ENCODE measurements around the gene ATP1B2. TPM values are rescaled to one million over a fixed set of nuclear protein-coding genes. Genes with fewer than 3 reads are reported as not detected.
"Not testable (repeated sequence)": the region's sequence is repeated elsewhere in the genome, so short reads cannot be mapped to it uniquely, and the experiment has no call there.

ATP1B2 gene
- total RNA-seq, 4 donors from 2014 or later = 3.2 to 20.7 (median 8.0) TPM

GRCh38 chr17:7636163-7636562, 14.6 kb upstream of the ATP1B2 start:
- Histone ChIP-seq H3K9me3 (no peaks in the 10 kb centered on the region), H3K27me3 (no peaks in the 10 kb centered on the region), H3K36me3 (no peaks in the 10 kb centered on the region), H3K4me1 (no peaks in the 10 kb centered on the region), H3K4me3 (no peak overlapping the region), H3K27ac (no peak overlapping the region)
- no peak for TF ChIP-seq POLR2A (IDR thresholded peaks at IDR 0.05)
- TF ChIP-seq, protein P1, sequence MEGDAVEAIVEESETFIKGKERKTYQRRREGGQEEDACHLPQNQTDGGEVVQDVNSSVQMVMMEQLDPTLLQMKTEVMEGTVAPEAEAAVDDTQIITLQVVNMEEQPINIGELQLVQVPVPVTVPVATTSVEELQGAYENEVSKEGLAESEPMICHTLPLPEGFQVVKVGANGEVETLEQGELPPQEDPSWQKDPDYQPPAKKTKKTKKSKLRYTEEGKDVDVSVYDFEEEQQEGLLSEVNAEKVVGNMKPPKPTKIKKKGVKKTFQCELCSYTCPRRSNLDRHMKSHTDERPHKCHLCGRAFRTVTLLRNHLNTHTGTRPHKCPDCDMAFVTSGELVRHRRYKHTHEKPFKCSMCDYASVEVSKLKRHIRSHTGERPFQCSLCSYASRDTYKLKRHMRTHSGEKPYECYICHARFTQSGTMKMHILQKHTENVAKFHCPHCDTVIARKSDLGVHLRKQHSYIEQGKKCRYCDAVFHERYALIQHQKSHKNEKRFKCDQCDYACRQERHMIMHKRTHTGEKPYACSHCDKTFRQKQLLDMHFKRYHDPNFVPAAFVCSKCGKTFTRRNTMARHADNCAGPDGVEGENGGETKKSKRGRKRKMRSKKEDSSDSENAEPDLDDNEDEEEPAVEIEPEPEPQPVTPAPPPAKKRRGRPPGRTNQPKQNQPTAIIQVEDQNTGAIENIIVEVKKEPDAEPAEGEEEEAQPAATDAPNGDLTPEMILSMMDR (IDR thresholded peaks at IDR 0.05) = no peak
- intact Hi-C loops (cut with DNase I; ENCODE audit: low total_unique reads) = no loop called here
- no peak for DNase-seq

DNA sequence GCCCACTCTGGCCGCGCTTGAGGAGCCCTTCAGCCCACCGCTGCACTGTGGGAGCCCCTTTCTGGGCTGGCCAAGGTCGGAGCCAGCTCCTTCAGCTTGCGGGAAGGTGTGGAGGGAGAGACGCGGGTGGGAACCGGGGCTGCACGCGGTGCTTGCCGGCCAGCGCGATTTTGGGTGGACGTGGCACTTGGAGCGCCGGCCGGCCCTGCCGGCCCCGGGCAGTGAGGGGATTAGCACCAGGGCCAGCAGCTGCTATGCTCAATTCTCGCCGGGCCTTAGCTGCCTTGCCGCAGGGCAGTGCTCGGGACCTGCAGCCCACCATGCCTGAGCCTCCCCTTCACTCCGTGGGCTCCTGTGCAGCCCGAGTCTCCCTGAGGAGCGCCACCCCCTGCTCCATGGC, 9.9 kb upstream of the ATP1B2 start:
- TF ChIP-seq, protein P1 (IDR thresholded peaks at IDR 0.05) = no peak
- no peak for TF ChIP-seq POLR2A (IDR thresholded peaks at IDR 0.05)
- no peak overlapping the region for H3K4me3 ChIP-seq
- DNase-seq = no peak

GRCh38 chr17:7641635-7642034, 9.1 kb upstream of the ATP1B2 start:
- H3K4me1 ChIP-seq; H3K9me3 ChIP-seq; H3K36me3 ChIP-seq; DNase-seq; H3K27me3 ChIP-seq; H3K4me3 ChIP-seq; intact Hi-C loops (cut with DNase I; ENCODE audit: low total_unique reads); H3K27ac ChIP-seq: not testable (repeated sequence)

More for the DNA sequence above, 9.9 kb upstream of the ATP1B2 start:
- H3K27me3 ChIP-seq = no peaks in the 10 kb centered on the region
- intact Hi-C loops (cut with DNase I; ENCODE audit: low total_unique reads) = no loop called here
- no peaks in the 10 kb centered on the region for H3K9me3 ChIP-seq
- no peaks in the 10 kb centered on the region for H3K36me3 ChIP-seq
- no peaks in the 10 kb centered on the region for H3K4me1 ChIP-seq
- no peak overlapping the region for H3K27ac ChIP-seq

DNA sequence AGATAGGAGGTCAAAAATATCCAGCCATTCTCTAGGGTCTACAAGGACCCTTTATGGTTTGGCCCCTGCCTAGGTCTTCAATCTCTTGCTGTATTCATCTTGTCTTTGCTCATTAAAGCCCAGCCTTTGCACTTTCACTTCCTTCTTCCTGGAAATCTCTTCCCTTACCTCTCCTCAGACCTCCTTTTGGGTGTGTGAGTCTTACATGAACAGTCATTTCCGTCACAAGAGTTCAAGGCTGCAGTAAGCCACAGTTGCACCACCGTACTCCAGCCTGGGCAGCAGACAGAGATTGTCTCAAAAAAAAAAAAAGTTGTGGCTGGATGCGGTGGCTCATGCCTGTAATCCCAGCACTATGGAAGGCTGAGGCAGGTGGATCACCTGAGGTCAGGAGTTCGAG, 6.0 kb upstream of the ATP1B2 start:
- intact Hi-C loops (cut with DNase I; ENCODE audit: low total_unique reads) = no loop called here

DNA sequence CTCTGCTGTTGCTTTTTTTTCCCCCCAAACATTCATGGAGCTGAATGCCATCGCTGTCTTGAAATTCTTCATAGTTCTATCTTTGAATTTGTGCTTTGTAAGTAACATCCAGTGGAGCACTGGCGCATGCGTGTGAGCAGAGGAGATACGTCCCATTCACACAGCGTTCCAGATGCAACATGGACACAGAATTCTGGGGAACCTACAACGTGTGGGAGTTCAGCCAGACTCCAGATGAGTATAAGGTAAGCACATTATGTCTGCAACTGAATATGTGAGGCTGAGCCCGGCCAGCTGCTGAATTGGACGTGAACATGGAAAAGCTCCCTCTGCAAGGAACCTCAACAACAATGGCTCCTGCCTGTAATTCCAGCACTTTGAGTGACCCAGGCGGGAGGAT, 4.3 kb upstream of the ATP1B2 start:
- Histone ChIP-seq H3K36me3 (no peaks in the 10 kb centered on the region), H3K27ac (no peak overlapping the region), H3K4me1 (no peaks in the 10 kb centered on the region), H3K4me3 (no peak overlapping the region), H3K9me3 (no peaks in the 10 kb centered on the region), H3K27me3 (no peaks in the 10 kb centered on the region)
- no peak for DNase-seq
- no peak for TF ChIP-seq POLR2A (IDR thresholded peaks at IDR 0.05)
- TF ChIP-seq, protein P1 (IDR thresholded peaks at IDR 0.05) = no peak
- intact Hi-C loops (cut with DNase I; ENCODE audit: low total_unique reads) = no loop called here

More for the DNA sequence above, 6.0 kb upstream of the ATP1B2 start:
- DNase-seq = no peak
- Histone ChIP-seq H3K36me3 (no peaks in the 10 kb centered on the region), H3K4me1 (no peaks in the 10 kb centered on the region), H3K9me3 (no peaks in the 10 kb centered on the region), H3K27me3 (no peaks in the 10 kb centered on the region), H3K27ac (no peak overlapping the region), H3K4me3 (no peak overlapping the region)
- no peak for TF ChIP-seq POLR2A (IDR thresholded peaks at IDR 0.05)
- TF ChIP-seq, protein P1 (IDR thresholded peaks at IDR 0.05) = no peak

DNA sequence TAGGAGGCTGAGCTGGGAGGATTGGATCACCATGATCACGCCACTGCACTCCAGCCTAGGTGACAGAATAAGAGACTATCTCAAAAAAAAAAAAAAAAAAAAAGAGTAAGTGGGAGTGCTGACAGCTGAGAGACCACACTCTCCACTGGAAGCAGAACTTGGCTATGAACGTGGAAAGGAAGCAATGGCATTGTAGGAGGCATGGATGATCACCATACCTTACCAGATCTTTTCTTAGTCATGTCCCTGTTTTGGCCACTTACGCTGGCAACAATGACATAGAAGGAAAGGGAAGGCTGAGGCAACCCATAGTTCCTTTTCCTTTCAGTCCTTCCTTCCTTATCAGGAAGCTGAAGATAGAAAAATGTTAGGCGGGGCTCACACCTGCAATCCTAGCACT, 3.7 kb upstream of the ATP1B2 start:
- Histone ChIP-seq H3K27ac (no peak overlapping the region), H3K9me3 (no peaks in the 10 kb centered on the region), H3K4me1 (no peaks in the 10 kb centered on the region), H3K4me3 (no peak overlapping the region), H3K27me3 (no peaks in the 10 kb centered on the region), H3K36me3 (no peaks in the 10 kb centered on the region)
- intact Hi-C loops (cut with DNase I; ENCODE audit: low total_unique reads) = no loop called here
- no peak for DNase-seq
- TF ChIP-seq POLR2A (IDR thresholded peaks at IDR 0.05) = no peak
- TF ChIP-seq, protein P1 (IDR thresholded peaks at IDR 0.05) = no peak

All from uterus (tissue), 4 donors.